Stomach smooth muscle (tissue), 2 donors: ENCODE data around the gene GPR35.

Experiments
- H3K27ac ChIP-seq: one replicate; pipeline ENCODE4 v1.7.0; 2013; ENCODE audit warnings: mild to moderate bottlenecking, low read length, inconsistent platforms
- H3K27me3 ChIP-seq, 2 donors: one replicate each; pipeline ENCODE4 v1.7.0; 2013; ENCODE audit warnings: low read length in 2 of 2; ENCODE audit not compliant: insufficient read depth in 2 of 2, control insufficient read depth in 1 of 2
- H3K36me3 ChIP-seq, 2 donors: one replicate each; pipeline ENCODE4 v1.7.0; 2013; ENCODE audit warnings: low read length in 2 of 2; ENCODE audit not compliant: control insufficient read depth in 2 of 2, insufficient read depth in 2 of 2
- H3K4me1 ChIP-seq: one replicate; pipeline ENCODE4 v1.7.0; 2013; ENCODE audit warnings: low read length; ENCODE audit not compliant: control insufficient read depth, insufficient read depth
- H3K4me3 ChIP-seq, 2 donors: one replicate each; pipeline ENCODE4 v1.7.0; 2013; ENCODE audit warnings: low read length in 2 of 2
- H3K9ac ChIP-seq, 2 donors: one replicate each; pipeline ENCODE4 v1.7.0; 2013; ENCODE audit warnings: low read length in 2 of 2, mild to moderate bottlenecking in 1 of 2
- H3K9me3 ChIP-seq, 2 donors: one replicate each; pipeline ENCODE4 v1.7.0; 2013; ENCODE audit warnings: low read length in 2 of 2; ENCODE audit not compliant: control insufficient read depth in 2 of 2
- donor health status: healthy.
- donor health status: Pancreatic carcinoma.

Gene GPR35

GRCh38 chr2:240624950-240625621 is at the start of gene GPR35:
Gene GPR35, plus strand, starts transcription at chr2:240625480. Its CDS starts 4,473 bp downstream, at chr2:240629953.
- H3K9ac ChIP-seq: no peak within 1 kb of the TSS

GRCh38 chr2:240576036-240576435 is 49.2 kb upstream of the GPR35 start:
- no peak overlapping the region for H3K9ac ChIP-seq
- H3K9me3 ChIP-seq: no peaks in the 10 kb centered on the region
- peaks cover 12% of the 10 kb centered on the region for H3K4me1 ChIP-seq
- peaks cover 0 to 18% of the 10 kb centered on the region in 2 donors for H3K36me3 ChIP-seq
- no peaks in the 10 kb centered on the region for H3K27me3 ChIP-seq
- H3K27ac ChIP-seq: no peak overlapping the region
- H3K4me3 ChIP-seq: no peak overlapping the region

More at GRCh38 chr2:240624950-240625621, at the start of gene GPR35:
- Histone ChIP-seq H3K27me3 (no peaks in the 10 kb centered on the region), H3K36me3 (no peaks in the 10 kb centered on the region), H3K9me3 (no peaks in the 10 kb centered on the region), H3K4me3 (no peak within 1 kb of the TSS), H3K27ac (no peak within 1 kb of the TSS), H3K4me1 (no peaks in the 10 kb centered on the region)

- Histone ChIP-seq H3K4me1 (peaks cover 7% of the 10 kb centered on the region), H3K27ac (no peak overlapping the region), H3K36me3 (peaks cover 0 to 18% of the 10 kb centered on the region in 2 donors), H3K9me3 (no peaks in the 10 kb centered on the region), H3K9ac (no peak overlapping the region), H3K27me3 (no peaks in the 10 kb centered on the region), H3K4me3 (no peak overlapping the region)
These were observed 48.7 kb upstream of the GPR35 start for GRCh38 chr2:240576436-240577205.

GRCh38 chr2:240577281-240578109 is 47.8 kb upstream of the GPR35 start:
- no peak overlapping the region for H3K27ac ChIP-seq
- peaks cover 4% of the 10 kb centered on the region for H3K4me1 ChIP-seq
- H3K36me3 ChIP-seq: peaks cover 0 to 16% of the 10 kb centered on the region in 2 donors

GRCh38 chr2:240578110-240578450 is 47.2 kb upstream of the GPR35 start:
- H3K27ac ChIP-seq: no peak overlapping the region
- H3K27me3 ChIP-seq: no peaks in the 10 kb centered on the region
- peaks cover 4% of the 10 kb centered on the region for H3K4me1 ChIP-seq
- H3K9me3 ChIP-seq: no peaks in the 10 kb centered on the region
- H3K36me3 ChIP-seq: peaks cover 0 to 17% of the 10 kb centered on the region in 2 donors
- H3K4me3 ChIP-seq: no peak overlapping the region
- H3K9ac ChIP-seq: no peak overlapping the region

More at GRCh38 chr2:240577281-240578109, 47.8 kb upstream of the GPR35 start:
- H3K9me3 ChIP-seq: no peaks in the 10 kb centered on the region
- no peak overlapping the region for H3K9ac ChIP-seq
- H3K4me3 ChIP-seq: no peak overlapping the region
- H3K27me3 ChIP-seq: no peaks in the 10 kb centered on the region

- H3K9me3 ChIP-seq: no peaks in the 10 kb centered on the region
- no peak overlapping the region for H3K27ac ChIP-seq
- no peak overlapping the region for H3K4me3 ChIP-seq
- peaks cover 4% of the 10 kb centered on the region for H3K4me1 ChIP-seq
- H3K36me3 ChIP-seq: peaks cover 0 to 17% of the 10 kb centered on the region in 2 donors
- no peaks in the 10 kb centered on the region for H3K27me3 ChIP-seq
- H3K9ac ChIP-seq: no peak overlapping the region
These were observed 46.8 kb upstream of the GPR35 start for GRCh38 chr2:240578488-240578887.

GRCh38 chr2:240579071-240579762 is 46.1 kb upstream of the GPR35 start:
- Histone ChIP-seq H3K4me3 (no peak overlapping the region), H3K36me3 (peaks cover 0 to 17% of the 10 kb centered on the region in 2 donors), H3K9me3 (no peaks in the 10 kb centered on the region), H3K27ac (no peak overlapping the region), H3K4me1 (peaks cover 8% of the 10 kb centered on the region), H3K9ac (no peak overlapping the region), H3K27me3 (no peaks in the 10 kb centered on the region)

GRCh38 chr2:240579771-240580614 is 45.3 kb upstream of the GPR35 start:
- Histone ChIP-seq H3K4me3 (no peak overlapping the region), H3K27ac (no peak overlapping the region), H3K27me3 (no peaks in the 10 kb centered on the region), H3K4me1 (peaks cover 15% of the 10 kb centered on the region), H3K9ac (no peak overlapping the region), H3K36me3 (peaks cover 0 to 12% of the 10 kb centered on the region in 2 donors), H3K9me3 (no peaks in the 10 kb centered on the region)

- no peak overlapping the region for H3K9ac ChIP-seq
- no peak overlapping the region for H3K27ac ChIP-seq
- peaks cover 23% of the 10 kb centered on the region for H3K4me1 ChIP-seq
- no peaks in the 10 kb centered on the region for H3K9me3 ChIP-seq
- H3K4me3 ChIP-seq: no peak overlapping the region
- peaks cover 0 to 10% of the 10 kb centered on the region in 2 donors for H3K36me3 ChIP-seq
- no peaks in the 10 kb centered on the region for H3K27me3 ChIP-seq
These were observed 43.5 kb upstream of the GPR35 start for GRCh38 chr2:240581811-240582210.
